Stimulated activated CD8-positive, alpha-beta memory T cell treated with anti-CD3 and anti-CD28 coated beads, Interleukin-7, amount 100 ng/mL, for 4 hours (primary cell): ENCODE measurements around the gene TAOK3.
"Not testable (repeated sequence)": the region's sequence is repeated elsewhere in the genome, so short reads cannot be mapped to it uniquely, and the experiment has no call there.

Source experiments
- DNase-seq, 2 donors: peaks; one replicate each; pipeline ENCODE4 v3.0.0-alpha.2; 2020; ENCODE audit warnings: low read depth in 2 of 2

TAOK3 gene

DNA sequence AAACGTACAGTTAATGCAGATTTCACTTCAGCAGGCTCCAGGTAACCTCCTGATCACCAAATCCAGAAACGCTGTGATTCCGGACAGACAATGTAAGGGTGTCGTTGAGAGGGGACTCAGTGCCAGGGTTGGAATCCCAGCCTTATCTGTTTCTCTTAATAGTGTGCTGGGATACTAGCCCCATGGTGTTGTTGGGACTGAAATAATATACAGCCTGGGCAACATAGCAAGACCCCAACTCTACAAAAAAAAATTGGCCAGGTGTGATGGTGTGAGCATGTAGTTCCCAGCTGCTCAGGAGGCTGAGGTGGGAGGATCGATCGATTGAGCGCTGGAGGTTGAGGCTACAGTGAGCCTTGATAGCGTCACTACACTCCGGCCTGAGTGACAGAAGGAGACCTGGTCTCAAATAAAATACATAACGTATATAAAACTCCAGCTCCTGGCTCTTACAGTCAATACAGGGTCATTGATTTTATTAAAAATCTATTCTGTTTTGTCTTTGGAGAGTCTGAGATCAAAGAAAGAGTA, 235.5 kb downstream of the TAOK3 start:
- no peak for DNase-seq

DNA sequence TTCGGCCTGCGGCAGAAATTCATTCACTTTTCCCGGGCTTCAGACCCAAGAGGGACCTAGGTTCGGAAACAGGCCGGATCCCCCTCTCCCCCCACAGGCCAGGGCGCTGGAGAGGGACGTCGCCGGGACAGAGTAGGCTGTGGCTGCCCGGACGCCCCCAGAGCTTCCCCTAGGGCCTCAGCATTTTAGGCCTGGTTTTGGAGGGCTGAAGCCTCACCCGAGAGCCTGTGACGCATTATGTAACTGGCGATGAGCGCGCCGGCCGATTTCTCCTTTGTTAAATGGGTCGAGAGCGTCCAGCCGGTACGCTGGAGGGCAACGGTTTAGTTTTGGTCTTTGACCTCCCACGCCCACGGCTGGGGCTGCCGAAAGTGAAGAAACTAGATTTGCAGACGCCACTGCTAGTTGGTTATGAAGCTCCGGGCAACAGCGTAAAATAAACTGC, 236.1 kb downstream of the TAOK3 start:
- peak in 1 of 2 donors; percentile 26 for DNase-seq

GRCh38 chr12:118135788-118136558, 236.7 kb downstream of the TAOK3 start, which contains the start of gene PEBP1:
Gene PEBP1, plus strand, starts transcription at chr12:118136124. Its CDS starts 86 bp downstream, at chr12:118136210.
- DNase-seq: peak; percentile 86 to 90

- DNase-seq: not testable (repeated sequence)
These were observed 243.3 kb downstream of the TAOK3 start for GRCh38 chr12:118129436-118129835.

DNA sequence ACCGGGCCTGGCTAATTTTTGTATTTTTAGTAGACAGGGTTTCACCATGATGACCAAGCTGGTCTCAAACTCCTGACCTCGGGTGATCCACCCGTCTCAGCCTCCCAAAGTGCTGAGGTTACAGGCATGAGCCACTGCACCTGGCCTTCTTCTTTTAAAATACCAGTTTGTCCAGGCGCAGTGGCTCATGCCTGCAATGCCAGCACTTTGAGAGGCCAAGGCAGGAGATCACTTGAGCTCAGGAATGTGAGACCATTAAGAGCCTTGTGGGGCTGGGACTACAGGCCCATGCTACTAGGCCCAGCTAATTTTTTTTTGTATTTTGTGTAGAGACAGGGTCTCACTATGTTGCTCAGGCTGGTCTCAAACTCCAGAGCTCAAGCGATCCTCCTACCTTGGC, 244.8 kb downstream of the TAOK3 start:
- no peak for DNase-seq

DNA sequence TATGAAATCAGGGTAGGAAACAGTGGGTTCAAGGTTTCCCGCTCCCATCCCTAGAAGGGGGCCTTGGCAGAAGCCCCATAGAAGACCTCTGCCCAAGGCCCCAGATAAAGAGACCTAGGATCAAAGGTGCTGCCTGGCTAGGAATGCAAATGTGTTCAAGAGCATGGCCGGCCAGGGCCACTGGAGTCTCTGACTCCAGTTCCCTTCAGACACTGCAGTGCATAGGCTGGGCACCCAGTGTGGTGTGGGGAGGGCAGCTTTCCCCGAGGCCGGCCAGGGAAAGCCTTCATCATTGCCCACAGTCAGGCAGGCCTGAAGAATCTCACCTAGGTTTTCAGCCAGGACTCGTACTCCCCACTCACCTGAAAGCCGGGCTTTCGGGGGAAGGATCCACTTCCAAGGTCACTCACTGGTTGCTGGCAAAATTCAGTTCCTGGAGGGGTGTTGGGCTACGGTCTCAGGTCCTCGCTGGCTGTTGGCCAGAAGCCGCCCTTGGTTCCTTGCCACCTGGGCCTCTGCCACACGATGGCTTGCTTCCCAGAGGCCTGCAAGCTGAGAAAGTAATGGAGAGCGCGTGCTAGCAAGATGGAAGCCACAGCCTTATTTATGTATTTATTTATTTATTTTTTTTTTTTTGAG, 246.5 kb downstream of the TAOK3 start:
- no peak for DNase-seq

GRCh38 chr12:118125743-118126118, 247.0 kb downstream of the TAOK3 start:
- DNase-seq: no peak

GRCh38 chr12:118124333-118124874, 248.3 kb downstream of the TAOK3 start:
- DNase-seq: no peak

- no peak for DNase-seq
These were observed 250.4 kb downstream of the TAOK3 start for GRCh38 chr12:118122264-118122663.

- DNase-seq: peak; percentile 12 to 21
These were observed 251.9 kb downstream of the TAOK3 start for GRCh38 chr12:118120579-118121363.

DNA sequence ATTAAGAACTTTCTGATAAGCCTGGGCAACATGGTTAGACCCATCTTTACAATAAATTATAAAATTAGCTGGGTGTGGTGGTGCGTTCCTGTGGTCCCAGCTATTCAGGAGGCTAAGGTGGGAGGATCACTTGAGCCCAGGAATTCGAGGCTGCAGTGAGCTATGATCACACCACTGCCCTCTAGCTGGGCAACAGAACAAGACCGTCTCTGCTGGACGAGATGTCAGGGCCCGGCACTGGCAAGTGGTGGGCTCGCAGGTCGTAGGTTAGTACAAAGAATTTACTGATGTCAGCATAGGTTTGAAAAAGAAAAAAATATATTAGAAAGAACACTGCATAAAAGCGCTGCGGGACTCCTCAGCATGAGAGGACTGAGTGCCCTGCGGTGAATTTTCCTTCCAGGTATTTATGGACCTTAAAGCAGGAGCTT, 253.2 kb downstream of the TAOK3 start:
- DNase-seq: no peak

- DNase-seq: no peak
These were observed 263.6 kb downstream of the TAOK3 start for GRCh38 chr12:118109088-118109487.

GRCh38 chr12:118107694-118108093, 265.0 kb downstream of the TAOK3 start:
- no peak for DNase-seq

- DNase-seq: no peak
These were observed 265.7 kb downstream of the TAOK3 start for GRCh38 chr12:118107011-118107410.

DNA sequence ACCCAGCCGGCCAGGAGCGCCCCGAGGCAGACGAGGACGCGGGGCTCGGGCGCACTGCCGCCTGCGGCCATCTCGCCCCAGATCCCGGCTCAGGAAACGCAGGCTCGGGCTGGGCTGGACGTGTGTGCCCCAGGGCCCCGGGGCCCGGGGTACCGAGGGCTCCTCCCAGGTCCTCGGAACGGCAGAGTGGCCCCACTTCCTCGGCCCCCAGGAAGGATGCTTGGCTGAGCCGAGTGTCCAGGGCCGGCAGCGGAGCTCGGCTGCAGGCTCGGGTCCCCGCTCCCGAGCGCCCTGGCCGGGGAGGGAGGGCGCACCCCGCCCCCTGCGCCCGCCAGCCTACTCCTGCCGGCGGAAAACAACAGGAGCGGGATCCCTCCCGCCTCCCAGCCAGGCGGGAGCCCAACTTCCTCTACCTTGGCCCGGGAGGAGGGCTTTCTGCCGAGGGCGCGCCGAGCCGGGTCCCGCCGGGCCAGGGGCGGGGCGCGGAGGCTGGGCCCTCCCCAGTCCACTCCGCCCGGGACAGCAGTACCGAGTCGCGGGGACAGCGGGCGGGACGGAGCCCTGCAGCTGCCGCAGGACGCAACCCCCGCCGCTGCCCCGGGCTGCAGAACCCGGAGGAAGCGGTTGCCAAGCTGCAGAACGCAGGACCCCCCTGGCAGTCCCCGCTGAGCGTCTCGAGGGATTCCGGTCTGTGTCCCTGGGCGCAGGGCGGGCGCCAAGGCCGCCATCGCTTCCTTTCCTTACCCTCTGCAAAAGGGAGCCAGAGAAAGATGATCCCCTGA, 268.9 kb downstream of the TAOK3 start, which contains the start of gene VSIG10:
Gene VSIG10, minus strand, starts transcription at position 411 of the 782 bp plus-strand sequence. Its CDS starts 340 bp downstream, at position 71.
- DNase-seq: no peak

DNA sequence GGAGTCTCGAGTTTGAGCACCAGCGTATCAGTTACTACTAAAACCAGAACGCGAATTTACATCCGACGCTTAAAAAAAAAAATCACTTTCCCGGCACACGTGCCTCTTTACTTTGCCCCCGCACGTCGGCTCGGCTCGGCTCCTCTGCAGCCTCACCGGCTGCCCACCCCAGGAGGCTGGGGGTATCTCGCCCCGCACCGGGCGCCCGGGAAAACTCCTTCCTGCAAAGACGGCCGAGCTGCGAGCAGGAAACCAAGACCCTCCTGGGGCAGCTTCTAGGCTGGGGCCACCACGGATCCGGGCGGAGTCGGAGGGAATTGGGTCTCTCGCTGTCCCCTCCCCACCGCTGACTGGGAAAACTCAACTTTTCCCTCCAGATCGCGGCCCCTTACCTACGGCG, 269.5 kb downstream of the TAOK3 start:
- DNase-seq: no peak

- no peak for DNase-seq
These were observed 270.1 kb downstream of the TAOK3 start for GRCh38 chr12:118102609-118103008.

- no peak for DNase-seq
These were observed 270.6 kb downstream of the TAOK3 start for GRCh38 chr12:118102070-118102469.

DNA sequence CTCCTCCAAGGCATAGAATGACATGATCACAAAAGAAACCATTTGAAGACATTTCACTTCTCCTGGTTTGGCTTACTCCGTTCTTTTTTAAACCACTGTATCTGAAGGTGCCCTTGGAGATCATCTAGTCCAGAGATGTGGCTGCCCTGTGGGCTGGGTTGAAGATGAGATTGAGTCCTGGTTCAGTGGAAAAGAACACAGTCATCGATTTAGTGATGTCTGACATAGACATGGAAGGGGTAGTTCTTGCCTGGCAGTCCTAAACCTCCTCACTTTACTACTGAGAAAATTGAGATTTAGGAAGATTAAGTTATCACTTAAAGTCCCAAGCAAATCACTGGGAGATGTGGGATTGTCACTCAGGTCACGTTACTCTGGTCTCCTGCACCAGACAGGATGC, 271.7 kb downstream of the TAOK3 start:
- no peak for DNase-seq
